AG04450 (cell line): ENCODE results near the gene PLXNA4. TPM values are rescaled to one million over a fixed set of nuclear protein-coding genes. Genes with fewer than 3 reads are reported as not detected.

Source experiments
- CTCF ChIA-PET: fragments of 300-600, 350-600 bp; formaldehyde crosslinking; extraction: SDS; loops from one replicate; lab custom pipeline; 2022; ENCODE audit warnings: antibody characterized with exemption, inconsistent platforms; lab: Charles Lee
- POLR2A ChIA-PET: fragments of 350-600 bp; formaldehyde crosslinking; extraction: SDS; loops from one replicate; lab custom pipeline; 2021; ENCODE audit warnings: antibody characterized with exemption, inconsistent platforms; lab: Yijun Ruan, JAX
- DNase-seq: peaks from one replicate; pipeline ENCODE4 v3.0.0-alpha.2; 2011; ENCODE audit warnings: low read depth, low spot score
- H3K27ac ChIP-seq: one replicate; pipeline ENCODE4 v1.5.1; 2012; ENCODE audit warnings: low read depth, low read length, control low read depth
- H3K27me3 ChIP-seq: one replicate; pipeline ENCODE4 v1.6.0; 2012; ENCODE audit warnings: low read length; ENCODE audit not compliant: control insufficient read depth, insufficient read depth
- H3K4me3 ChIP-seq: 2 replicates; pipeline ENCODE4 v1.5.1; 2011; ENCODE audit warnings: mild to moderate bottlenecking, low read depth, low read length, control low read depth
- H3K9me3 ChIP-seq: 2 replicates; pipeline ENCODE4 v1.5.1; 2012; ENCODE audit warnings: low read length; ENCODE audit not compliant: control insufficient read depth, insufficient read depth
- polyA plus RNA-seq: library from polyadenylated mRNA; depleted of rRNA; stranded (reverse); fragments of >200 nt; gene quantifications from 2 replicates; pipeline ENCODE4 v1.2.3, GENCODE V29; 2011
- TF ChIP-seq, protein P1 (sequence below): IDR thresholded peaks from 2 replicates; pipeline ENCODE4 v1.5.1; 2011; ENCODE audit warnings: low read depth, low read length, control low read depth, inconsistent platforms

The PLXNA4 gene
- polyA plus RNA-seq, 1 experiment: 0.05 TPM

DNA sequence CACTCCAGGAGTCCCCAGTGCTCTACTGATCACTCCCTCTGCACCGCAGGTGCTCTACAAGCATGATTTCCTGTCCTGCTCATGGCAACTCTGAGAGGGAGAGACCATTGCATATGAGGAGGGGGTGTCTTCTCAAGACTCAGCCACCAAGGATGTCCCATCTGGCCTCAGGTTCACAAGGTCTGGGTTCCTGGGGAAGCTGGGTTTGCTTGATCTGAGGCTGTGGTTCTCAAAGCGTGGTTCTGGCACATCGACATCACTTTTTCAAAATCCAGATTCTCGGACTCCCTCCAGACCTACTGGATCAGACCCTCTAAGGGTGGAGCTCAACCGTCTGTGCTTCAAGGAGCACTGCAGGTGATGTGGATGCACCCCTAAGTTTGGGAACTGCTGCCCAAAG, 247.5 kb downstream of the PLXNA4 start:
- Histone ChIP-seq H3K9me3 (no peaks in the 10 kb centered on the region), H3K4me3 (no peak overlapping the region), H3K27ac (no peak overlapping the region), H3K27me3 (peaks cover 3% of the 10 kb centered on the region)
- DNase-seq: no peak
- ChIA-PET POLR2A (no interaction called here), CTCF (no interaction called here)
- TF ChIP-seq, protein P1, sequence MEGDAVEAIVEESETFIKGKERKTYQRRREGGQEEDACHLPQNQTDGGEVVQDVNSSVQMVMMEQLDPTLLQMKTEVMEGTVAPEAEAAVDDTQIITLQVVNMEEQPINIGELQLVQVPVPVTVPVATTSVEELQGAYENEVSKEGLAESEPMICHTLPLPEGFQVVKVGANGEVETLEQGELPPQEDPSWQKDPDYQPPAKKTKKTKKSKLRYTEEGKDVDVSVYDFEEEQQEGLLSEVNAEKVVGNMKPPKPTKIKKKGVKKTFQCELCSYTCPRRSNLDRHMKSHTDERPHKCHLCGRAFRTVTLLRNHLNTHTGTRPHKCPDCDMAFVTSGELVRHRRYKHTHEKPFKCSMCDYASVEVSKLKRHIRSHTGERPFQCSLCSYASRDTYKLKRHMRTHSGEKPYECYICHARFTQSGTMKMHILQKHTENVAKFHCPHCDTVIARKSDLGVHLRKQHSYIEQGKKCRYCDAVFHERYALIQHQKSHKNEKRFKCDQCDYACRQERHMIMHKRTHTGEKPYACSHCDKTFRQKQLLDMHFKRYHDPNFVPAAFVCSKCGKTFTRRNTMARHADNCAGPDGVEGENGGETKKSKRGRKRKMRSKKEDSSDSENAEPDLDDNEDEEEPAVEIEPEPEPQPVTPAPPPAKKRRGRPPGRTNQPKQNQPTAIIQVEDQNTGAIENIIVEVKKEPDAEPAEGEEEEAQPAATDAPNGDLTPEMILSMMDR: no peak

- TF ChIP-seq, protein P1: no peak
- Histone ChIP-seq H3K27ac (no peak overlapping the region), H3K27me3 (peaks cover 3% of the 10 kb centered on the region), H3K4me3 (no peak overlapping the region), H3K9me3 (no peaks in the 10 kb centered on the region)
- no peak for DNase-seq
- POLR2A ChIA-PET: no interaction called here
- CTCF ChIA-PET: interaction anchor here (0.8 kb wide), 1 partner anchor 1106 kb away, joined by 3 read pairs; no protein-coding TSS in a partner anchor
Measured at GRCh38 chr7:132328047-132328620, 248.1 kb downstream of the PLXNA4 start.

GRCh38 chr7:132326878-132327589, 249.2 kb downstream of the PLXNA4 start:
- no peak for DNase-seq
- TF ChIP-seq, protein P1: no peak
- POLR2A ChIA-PET: no interaction called here
- H3K27ac ChIP-seq: no peak overlapping the region
- peaks cover 3% of the 10 kb centered on the region for H3K27me3 ChIP-seq
- no peak overlapping the region for H3K4me3 ChIP-seq
- no peaks in the 10 kb centered on the region for H3K9me3 ChIP-seq
- CTCF ChIA-PET: interaction anchor here (0.8 kb wide), 1 partner anchor 1107 kb away, joined by 3 read pairs; no protein-coding TSS in a partner anchor

GRCh38 chr7:132322970-132323369, 253.3 kb downstream of the PLXNA4 start:
- no peak overlapping the region for H3K27ac ChIP-seq
- no peak overlapping the region for H3K4me3 ChIP-seq
- TF ChIP-seq, protein P1: no peak
- no peak for DNase-seq
- ChIA-PET POLR2A (no interaction called here), CTCF (no interaction called here)
- H3K27me3 ChIP-seq: peaks cover 3% of the 10 kb centered on the region
- H3K9me3 ChIP-seq: no peaks in the 10 kb centered on the region

DNA sequence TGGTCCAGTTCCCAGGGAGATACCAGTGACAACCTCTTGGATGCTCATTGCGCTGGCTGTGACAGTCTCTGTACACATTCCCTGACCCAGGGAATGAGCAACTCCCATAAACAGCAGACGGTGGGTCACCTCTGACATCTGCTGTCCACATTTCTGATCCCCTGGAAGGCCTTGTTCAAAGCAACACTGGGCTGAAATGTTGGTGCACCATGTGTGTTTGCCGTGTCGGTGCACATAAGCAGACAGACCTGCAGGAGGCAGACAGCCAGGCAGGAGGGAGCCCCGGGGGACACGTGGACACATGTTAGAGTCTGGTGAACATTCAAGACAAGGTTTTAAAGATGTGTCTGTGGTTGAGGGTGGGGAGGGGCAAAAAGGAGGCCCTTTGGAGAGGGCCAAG, 254.9 kb downstream of the PLXNA4 start:
- no peaks in the 10 kb centered on the region for H3K9me3 ChIP-seq
- POLR2A ChIA-PET: no interaction called here
- no peak for DNase-seq
- H3K27ac ChIP-seq: no peak overlapping the region
- H3K4me3 ChIP-seq: no peak overlapping the region
- CTCF ChIA-PET: interaction anchor here (0.6 to 1.8 kb wide), 4 partner anchors 10 to 909 kb away, joined by 3 to 9 read pairs (median 4); no protein-coding TSS in a partner anchor
- TF ChIP-seq, protein P1: no peak
- H3K27me3 ChIP-seq: peaks cover 3% of the 10 kb centered on the region
